Tibial artery (tissue), 4 donors: ENCODE measurements around the gene TMC5.
"Not testable (repeated sequence)": the region's sequence is repeated elsewhere in the genome, so short reads cannot be mapped to it uniquely, and the experiment has no call there.

Experiments used
- DNase-seq, 2 donors: peaks; one replicate each; pipeline ENCODE4 v3.0.0-alpha.2; 2019
- H3K27ac ChIP-seq, 2 donors: fragments of 200-600 bp; sonication (generic) in 1 of 2; 1 replicate in 1 of 2; 2 replicates in 1 of 2; pipeline ENCODE4 v1.5.1; 2018 to 2019; ENCODE audit warnings: mild to moderate bottlenecking in 1 of 2
- H3K27me3 ChIP-seq, 2 donors: fragments of 200-600 bp; sonication (generic) in 1 of 2; one replicate each; pipeline versions ENCODE4 v1.5.1 to v1.6.0; 2016 to 2019
- H3K36me3 ChIP-seq, 3 donors: fragments of 200-600 bp; sonication (generic) in 2 of 3; one replicate each; pipeline ENCODE4 v1.5.1; 2016 to 2019; ENCODE audit warnings: mild to moderate bottlenecking in 2 of 3
- H3K4me1 ChIP-seq, 4 donors: fragments of 200-600 bp; sonication (generic) in 2 of 4; 1 replicate in 3 of 4; 2 replicates in 1 of 4; pipeline ENCODE4 v1.5.1; 2016 to 2019
- H3K4me3 ChIP-seq, 2 donors: fragments of 200-600 bp; sonication (generic) in 1 of 2; 1 replicate in 1 of 2; 2 replicates in 1 of 2; pipeline ENCODE4 v1.5.1; 2018 to 2019; ENCODE audit warnings: mild to moderate bottlenecking in 2 of 2
- H3K9me3 ChIP-seq, 3 donors: fragments of 200-600 bp; sonication (generic) in 1 of 3; one replicate each; pipeline ENCODE4 v1.5.1; 2016 to 2019
- CTCF ChIP-seq, 2 experiments: fragments of 200-600 bp in 1 of 2; fragments of 450-650 bp in 1 of 2; IDR thresholded peaks; one replicate each; pipeline ENCODE4 v1.5.1; 2017 to 2019; ENCODE audit warnings: antibody characterized with exemption in 2 of 2, mild to moderate bottlenecking in 1 of 2, moderate library complexity in 1 of 2
- intact Hi-C: fragments of 100-400 bp; cut with DNase I; formaldehyde crosslinking; loops from one replicate; pipeline ENCODE4 v1.15.0; 2023; ENCODE audit warnings: low total_unique reads

The TMC5 gene

GRCh38 chr16:19396555-19397011 is 21.1 kb upstream of the TMC5 start:
- H3K4me3 ChIP-seq: no peak overlapping the region
- no peaks in the 10 kb centered on the region for H3K36me3 ChIP-seq
- no peak overlapping the region for H3K27ac ChIP-seq
- peaks cover 0 to 14% of the 10 kb centered on the region in 2 donors for H3K27me3 ChIP-seq
- no peaks in the 10 kb centered on the region for H3K4me1 ChIP-seq
- TF ChIP-seq CTCF (IDR thresholded peaks at IDR 0.05): no peak
- intact Hi-C loops: no loop called here
- H3K9me3 ChIP-seq: peaks cover 0 to 8% (median 4%) of the 10 kb centered on the region in 3 donors
- no peak for DNase-seq

GRCh38 chr16:19397373-19397772 is 20.3 kb upstream of the TMC5 start:
- DNase-seq, H3K27ac ChIP-seq, H3K4me3 ChIP-seq, H3K9me3 ChIP-seq, H3K27me3 ChIP-seq, intact Hi-C loops, H3K4me1 ChIP-seq, H3K36me3 ChIP-seq: not testable (repeated sequence)

DNA sequence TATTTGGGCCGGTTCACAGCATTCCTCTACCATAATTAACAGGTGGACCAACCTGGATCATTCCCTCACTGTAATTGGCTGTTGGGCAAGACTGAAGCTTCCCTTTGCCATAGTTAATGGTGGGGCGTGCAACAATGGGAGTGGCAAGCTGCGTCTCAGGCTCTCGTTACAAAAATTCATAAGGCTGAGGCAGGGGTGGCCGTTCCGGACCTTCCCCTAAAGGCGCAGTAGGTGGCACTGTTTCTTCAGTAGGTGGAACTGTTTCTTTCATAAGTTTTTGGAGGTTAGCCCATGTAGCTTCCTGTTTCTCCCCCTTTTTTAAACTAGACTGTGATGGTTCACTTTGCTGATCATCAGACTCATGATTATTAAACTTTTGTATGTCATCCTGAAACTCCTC is 17.0 kb upstream of the TMC5 start:
- DNase-seq: no peak
- no peak overlapping the region for H3K4me3 ChIP-seq
- no peaks in the 10 kb centered on the region for H3K4me1 ChIP-seq
- H3K36me3 ChIP-seq: no peaks in the 10 kb centered on the region
- intact Hi-C loops: no loop called here
- H3K27ac ChIP-seq: no peak overlapping the region
- H3K9me3 ChIP-seq: peaks cover 0 to 8% (median 4%) of the 10 kb centered on the region in 3 donors
- TF ChIP-seq CTCF (IDR thresholded peaks at IDR 0.05): no peak
- no peaks in the 10 kb centered on the region for H3K27me3 ChIP-seq

GRCh38 chr16:19406891-19407491 is 10.7 kb upstream of the TMC5 start:
- Histone ChIP-seq H3K4me1 (peaks cover 0 to 9% (median 5%) of the 10 kb centered on the region in 4 donors), H3K27ac (no peak overlapping the region), H3K9me3 (peaks cover 0 to 13% (median 6%) of the 10 kb centered on the region in 3 donors), H3K27me3 (peaks cover 0 to 28% of the 10 kb centered on the region in 2 donors), H3K4me3 (no peak overlapping the region), H3K36me3 (no peaks in the 10 kb centered on the region)
- intact Hi-C loops: no loop called here
- TF ChIP-seq CTCF (IDR thresholded peaks at IDR 0.05): no peak
- DNase-seq: no peak

GRCh38 chr16:19410435-19411171 is 7.1 kb upstream of the TMC5 start:
- Histone ChIP-seq H3K27ac (no peak overlapping the region), H3K4me3 (peak overlapping the region in 1 of 2 donors; percentile 28), H3K27me3 (peaks cover 0 to 43% of the 10 kb centered on the region in 2 donors), H3K9me3 (peaks cover 0 to 13% (median 6%) of the 10 kb centered on the region in 3 donors), H3K4me1 (peaks cover 0 to 9% (median 5%) of the 10 kb centered on the region in 4 donors), H3K36me3 (no peaks in the 10 kb centered on the region)
- TF ChIP-seq CTCF (IDR thresholded peaks at IDR 0.05): no peak
- peak in 1 of 2 donors; percentile 24 for DNase-seq
- intact Hi-C loops: no loop called here

- no peak for DNase-seq
- Histone ChIP-seq H3K9me3 (peaks cover 0 to 13% (median 6%) of the 10 kb centered on the region in 3 donors), H3K4me1 (peaks cover 0 to 9% (median 5%) of the 10 kb centered on the region in 4 donors), H3K4me3 (no peak overlapping the region), H3K27ac (no peak overlapping the region), H3K27me3 (peaks cover 0 to 44% of the 10 kb centered on the region in 2 donors), H3K36me3 (no peaks in the 10 kb centered on the region)
- no peak for TF ChIP-seq CTCF (IDR thresholded peaks at IDR 0.05)
- intact Hi-C loops: no loop called here
These were observed 6.4 kb upstream of the TMC5 start for GRCh38 chr16:19411298-19411697.

DNA sequence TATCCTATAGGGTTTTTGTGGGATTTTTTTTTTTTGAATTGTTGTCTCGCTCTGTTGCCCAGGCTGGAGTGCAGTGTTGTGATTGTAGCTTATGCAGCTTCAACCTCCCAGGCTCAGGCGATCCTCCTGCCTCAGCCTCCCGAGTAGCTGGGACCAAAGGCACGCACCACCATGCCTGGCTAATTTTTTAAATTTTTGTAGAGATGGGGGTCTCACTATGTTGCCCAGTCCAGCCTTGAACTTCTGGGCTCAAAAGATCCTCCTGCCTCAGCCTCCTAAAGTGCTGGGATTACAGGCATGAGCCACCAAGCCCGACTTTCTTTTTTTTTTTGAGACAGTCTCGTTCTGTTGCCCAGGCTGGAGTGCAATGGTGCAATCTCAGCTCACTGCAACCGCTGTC is 5.6 kb upstream of the TMC5 start:
- DNase-seq, intact Hi-C loops, H3K4me1 ChIP-seq, H3K27ac ChIP-seq, H3K4me3 ChIP-seq, H3K36me3 ChIP-seq: not testable (repeated sequence)
- peaks cover 0 to 12% (median 5%) of the 10 kb centered on the region in 3 donors for H3K9me3 ChIP-seq
- H3K27me3 ChIP-seq: peaks cover 0 to 46% of the 10 kb centered on the region in 2 donors
